Measurements from ENCODE around the gene TARBP2.
A peak's percentile ranks its signal among the peaks of the same experiment; 100 is the strongest.

TARBP2 gene

GRCh38 chr12:53497461-53497860, 3.6 kb upstream of the TARBP2 start:
- no peak for DNase-seq

- DNase-seq: no peak
Measured at GRCh38 chr12:53498235-53498630, 2.9 kb upstream of the TARBP2 start.

GRCh38 chr12:53499266-53500141, 1.6 kb upstream of the TARBP2 start, which contains the start of gene MAP3K12:
MAP3K12 (minus strand) TSS chr12:53499458; CDS start chr12:53487391, 12,067 bp downstream.
- DNase-seq: peak; percentile 57

- no peak for DNase-seq
Measured at GRCh38 chr12:53500142-53500775, 824 bp upstream of the TARBP2 start.

GRCh38 chr12:53501615-53502181, 615 bp downstream of the TARBP2 start:
- DNase-seq: no peak

- DNase-seq: no peak
Measured at GRCh38 chr12:53502331-53502730, 1.2 kb downstream of the TARBP2 start.

DNA sequence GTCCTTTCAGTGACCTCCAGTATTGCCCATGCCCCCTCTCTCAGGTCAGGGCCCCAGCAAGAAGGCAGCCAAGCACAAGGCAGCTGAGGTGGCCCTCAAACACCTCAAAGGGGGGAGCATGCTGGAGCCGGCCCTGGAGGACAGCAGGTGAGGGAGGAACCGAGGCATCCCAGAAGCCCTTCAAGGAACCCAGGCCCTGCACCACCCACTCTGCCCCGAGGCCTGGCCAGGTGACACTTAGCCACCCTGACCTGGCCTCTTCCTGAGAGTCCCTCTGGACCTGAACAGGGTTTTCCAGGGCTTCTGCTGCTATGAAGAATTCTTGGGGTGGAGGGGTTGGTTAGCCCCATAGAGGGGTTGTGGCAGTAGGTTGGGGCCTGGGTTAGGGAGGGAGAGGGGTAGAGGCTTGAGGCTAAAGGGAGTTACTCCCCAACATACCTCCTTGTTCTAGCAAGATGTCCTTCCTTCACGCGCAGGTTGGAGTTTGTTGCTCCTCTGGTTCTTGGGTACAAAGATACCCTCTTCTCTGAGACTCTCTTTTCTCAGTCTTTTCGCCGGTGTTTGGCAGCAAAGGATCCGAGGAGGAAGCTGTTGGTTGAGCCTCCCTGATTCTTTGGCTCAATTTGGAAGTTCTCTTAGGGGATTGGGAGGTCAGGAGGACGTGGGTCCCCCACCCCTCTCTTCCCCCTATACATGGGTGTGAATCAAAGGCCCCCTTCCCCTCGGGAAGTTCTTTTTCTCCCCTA, 2.1 kb downstream of the TARBP2 start:
- DNase-seq: no peak

DNA sequence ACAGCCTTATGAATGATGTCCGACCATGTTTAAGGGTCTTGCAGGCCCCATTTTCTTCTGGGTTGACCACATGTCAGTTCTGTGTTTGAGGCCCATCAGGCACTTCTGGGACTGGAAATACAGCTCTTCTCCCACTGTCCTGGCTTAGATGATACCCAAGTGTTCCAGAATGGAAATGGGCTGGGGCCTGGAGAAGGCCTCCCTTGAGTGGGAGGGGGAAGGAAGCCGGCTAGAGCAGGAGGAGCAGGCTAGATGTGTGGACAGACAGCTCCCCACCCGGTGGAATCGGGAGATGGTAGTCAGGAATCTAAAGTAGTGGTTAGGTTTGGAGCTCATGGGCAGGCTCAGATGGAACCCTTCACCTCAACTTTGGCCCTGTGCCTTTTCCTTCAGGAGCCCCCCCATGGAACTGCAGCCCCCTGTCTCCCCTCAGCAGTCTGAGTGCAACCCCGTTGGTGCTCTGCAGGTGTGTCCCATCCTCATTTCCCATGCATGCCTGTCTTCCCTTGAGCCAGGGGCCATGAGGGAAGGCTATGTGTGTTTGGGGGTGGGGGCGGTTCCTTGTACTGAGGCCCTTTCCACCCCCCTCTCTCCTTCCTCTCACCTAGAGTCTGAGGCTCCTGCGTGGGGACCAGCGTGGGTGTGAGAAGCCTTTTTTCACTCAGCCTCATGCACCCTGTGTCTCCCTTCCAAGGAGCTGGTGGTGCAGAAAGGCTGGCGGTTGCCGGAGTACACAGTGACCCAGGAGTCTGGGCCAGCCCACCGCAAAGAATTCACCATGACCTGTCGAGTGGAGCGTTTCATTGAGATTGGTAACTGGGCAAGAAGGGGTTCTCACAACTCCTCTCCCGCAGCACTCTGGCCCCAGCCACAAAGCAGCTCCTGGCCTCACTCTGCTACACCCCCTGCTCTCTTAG, 3.2 kb downstream of the TARBP2 start:
- no peak for DNase-seq

DNA sequence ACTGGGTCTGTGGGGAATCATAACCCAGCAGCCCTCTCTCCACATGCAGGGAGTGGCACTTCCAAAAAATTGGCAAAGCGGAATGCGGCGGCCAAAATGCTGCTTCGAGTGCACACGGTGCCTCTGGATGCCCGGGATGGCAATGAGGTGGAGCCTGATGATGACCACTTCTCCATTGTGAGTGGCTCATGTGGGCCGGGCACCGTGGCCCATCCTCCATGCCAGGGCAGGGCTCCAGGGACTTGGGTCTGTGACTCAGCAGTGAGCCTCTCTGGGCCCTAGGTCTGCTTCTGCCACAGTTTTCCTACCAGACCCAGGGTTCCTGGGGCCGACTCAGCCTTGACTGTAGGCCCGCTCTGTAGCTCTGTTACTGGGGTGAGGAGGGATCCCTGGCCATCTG, 4.0 kb downstream of the TARBP2 start:
- DNase-seq: no peak

- no peak for DNase-seq
Measured at GRCh38 chr12:53505555-53506449, 4.7 kb downstream of the TARBP2 start.

- DNase-seq: no peak
Measured at GRCh38 chr12:53506450-53506785, 5.3 kb downstream of the TARBP2 start.

- DNase-seq: no peak
Measured at GRCh38 chr12:53506881-53507602, 6.0 kb downstream of the TARBP2 start, which contains the start of gene NPFF. NPFF (minus strand) TSS chr12:53507484; CDS start chr12:53507474, 10 bp downstream.

GRCh38 chr12:53507603-53507885, 6.5 kb downstream of the TARBP2 start:
- no peak for DNase-seq

DNA sequence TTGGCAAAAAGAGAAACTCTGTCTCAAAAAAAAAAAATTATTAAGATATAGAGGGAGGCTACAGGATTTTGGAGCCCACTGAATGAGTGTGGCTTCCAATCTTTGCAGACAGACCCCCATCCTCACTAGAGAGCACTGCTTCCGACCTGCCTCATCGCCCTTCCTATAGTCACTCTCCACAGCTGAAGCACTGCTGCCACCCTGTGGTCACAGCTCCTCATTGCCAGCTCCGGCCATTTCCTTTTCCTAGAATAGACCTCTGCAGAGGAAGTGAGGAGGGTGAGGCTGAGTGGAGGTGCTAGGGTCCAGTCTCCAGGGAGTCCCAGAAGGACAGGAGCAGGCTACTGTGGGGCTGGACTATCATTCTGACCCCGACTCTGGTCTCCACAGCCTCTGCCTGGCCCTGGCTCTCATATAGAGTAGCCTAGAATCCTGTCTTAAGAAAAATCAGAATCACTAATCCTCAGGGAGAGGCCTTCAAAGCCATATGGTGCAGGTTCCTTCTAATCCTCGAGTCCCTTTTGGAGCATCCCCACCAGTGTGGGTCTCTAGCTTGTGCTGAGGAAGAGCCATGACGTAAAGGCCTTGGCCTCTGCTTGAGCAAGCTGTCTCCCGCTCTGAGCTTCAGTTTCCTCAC, 7.6 kb downstream of the TARBP2 start:
- peak; percentile 64 for DNase-seq

- DNase-seq: no peak
Measured at GRCh38 chr12:53510181-53510812, 9.2 kb downstream of the TARBP2 start.

DNA sequence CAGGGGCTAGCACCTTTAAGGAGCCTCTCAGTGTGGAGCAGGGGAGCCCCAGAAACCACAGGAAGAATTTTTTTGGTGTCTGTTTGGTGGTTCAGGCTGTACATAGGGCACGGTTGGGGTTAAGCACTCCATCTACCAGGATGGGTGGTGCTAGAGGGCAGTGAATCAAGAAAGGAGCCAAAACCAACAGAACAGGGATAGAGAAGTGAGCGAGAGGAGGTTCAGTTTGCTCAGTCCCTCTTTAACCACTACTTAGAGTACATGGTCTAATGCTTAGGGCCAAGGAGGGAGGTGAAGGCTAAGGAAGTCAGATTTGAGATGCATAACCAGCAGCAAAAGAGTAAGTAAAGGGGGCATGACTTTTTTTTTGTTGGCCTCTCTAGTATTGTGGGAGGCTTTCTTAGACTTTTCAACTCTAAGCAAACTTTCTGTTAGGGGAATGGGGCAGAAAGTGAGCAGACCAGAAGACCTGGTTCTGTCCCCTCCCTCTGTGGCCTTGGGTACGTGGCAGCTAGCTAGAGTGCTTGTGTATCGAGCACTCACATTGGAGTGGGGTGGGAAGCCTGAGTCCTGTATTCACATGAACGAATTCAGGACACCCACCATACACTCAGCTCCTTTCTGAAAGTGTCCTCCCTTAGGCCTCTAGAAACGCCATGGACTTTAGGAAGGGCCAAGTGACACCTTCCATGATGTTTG, 12.8 kb downstream of the TARBP2 start:
- DNase-seq: no peak

DNA sequence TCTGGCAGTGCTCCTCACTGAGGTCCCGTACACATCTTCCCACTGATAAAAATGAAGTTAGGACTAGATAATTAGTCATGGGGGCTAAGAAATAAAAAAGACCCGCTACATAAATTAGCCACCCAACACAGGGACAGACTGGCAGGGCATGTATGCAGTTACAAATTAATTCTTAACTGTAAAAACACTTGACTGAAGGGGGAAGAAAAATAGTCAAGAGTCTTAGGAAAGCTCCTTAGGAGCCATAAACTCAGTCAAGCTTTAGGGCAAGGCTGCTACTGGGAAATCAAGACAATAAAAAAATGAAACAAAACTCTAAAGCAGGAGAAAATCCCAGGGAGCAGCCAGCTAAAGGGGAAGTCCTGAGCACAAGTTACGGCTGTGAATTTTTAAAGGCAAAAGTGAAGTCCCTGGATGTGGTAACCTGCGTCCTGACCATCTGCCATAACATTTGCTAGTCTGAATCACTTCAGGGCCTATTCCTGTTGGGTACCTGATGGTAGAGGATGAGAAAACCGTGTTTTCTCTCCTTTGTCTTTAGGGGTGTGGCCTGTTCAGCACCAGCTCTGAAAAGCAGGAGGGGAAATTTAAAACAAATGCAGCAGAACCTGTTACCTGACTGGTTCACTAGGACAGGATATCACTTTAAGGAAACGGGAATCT, 13.7 kb downstream of the TARBP2 start:
- no peak for DNase-seq

DNA sequence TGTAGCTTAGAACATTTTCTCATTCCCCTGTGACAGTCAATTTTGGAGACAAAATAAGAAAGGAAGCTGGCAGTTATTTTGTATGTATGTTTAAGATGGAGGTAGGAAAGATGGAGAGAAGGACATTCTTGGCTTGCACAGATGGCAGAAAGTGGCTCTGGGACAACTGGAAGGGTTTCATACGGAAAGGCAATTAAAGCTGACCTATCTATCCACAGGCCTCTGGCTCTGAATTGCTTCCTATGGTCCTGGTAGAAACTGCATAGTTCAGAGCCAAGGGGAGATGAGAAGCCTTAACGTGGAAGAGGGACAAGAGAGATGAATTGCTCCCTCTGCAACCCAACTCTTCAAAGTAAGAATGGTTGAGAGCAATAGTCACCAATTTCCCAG, 14.2 kb downstream of the TARBP2 start:
- no peak for DNase-seq

All from NK-92 treated with Interleukin-12 subunit alpha and Interleukin-12 subunit beta, amount 100 ng/mL, for 24 hours (cell line).